ENCODE data around the gene CNTLN.
"Not testable (repeated sequence)": the region's sequence is repeated elsewhere in the genome, so short reads cannot be mapped to it uniquely, and the experiment has no call there.

CNTLN gene

DNA sequence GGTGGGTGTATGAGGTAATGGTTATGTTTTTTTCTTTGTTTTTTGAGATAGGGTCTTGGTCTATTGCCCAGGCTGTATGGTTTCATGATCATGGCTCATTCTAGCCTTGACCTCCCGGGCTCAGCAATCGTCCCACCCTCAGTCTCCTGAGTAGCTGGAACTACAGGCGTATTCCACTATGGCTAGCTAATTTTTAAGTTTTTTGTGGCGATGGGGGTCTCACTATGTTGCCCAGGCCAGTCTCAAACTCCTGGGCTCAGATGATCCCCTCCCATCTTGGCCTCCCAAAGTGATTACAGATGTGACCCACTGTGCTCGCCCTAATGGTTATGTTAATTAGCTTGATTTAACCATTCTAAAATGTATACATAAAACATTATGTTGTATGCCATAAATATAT, 5.6 kb downstream of the CNTLN start:
- H3K4me1 Mint-ChIP-seq, result no peaks in the 10 kb centered on the region
- ATAC-seq, result no peak
- H3K4me3 Mint-ChIP-seq, result no peak overlapping the region
- no peak overlapping the region for H3K27ac Mint-ChIP-seq
- H3K9me3 Mint-ChIP-seq, result peaks cover 4% of the 10 kb centered on the region
- H3K36me3 Mint-ChIP-seq, result no peaks in the 10 kb centered on the region
- H3K27me3 Mint-ChIP-seq, result no peaks in the 10 kb centered on the region

DNA sequence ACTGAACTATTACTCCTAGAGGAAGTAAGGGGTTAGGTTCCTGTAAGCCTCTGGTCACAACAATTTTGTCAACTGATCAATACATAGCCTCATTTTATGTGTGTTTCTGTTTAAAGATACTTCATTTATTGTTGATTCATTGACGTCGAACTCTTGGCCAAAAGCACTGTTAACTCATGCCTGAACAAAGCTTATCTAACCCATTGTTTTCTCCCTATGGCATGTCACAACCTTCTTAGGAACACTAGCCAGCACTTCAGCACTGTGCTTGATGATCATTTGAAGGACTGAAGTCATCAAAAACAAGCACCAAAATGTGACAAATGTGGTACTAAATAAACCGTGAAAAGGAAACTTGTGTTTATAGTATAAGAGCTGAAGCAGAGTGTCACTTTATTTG, 13.5 kb downstream of the CNTLN start:
- Mint-ChIP-seq H3K27ac (no peak overlapping the region), H3K9me3 (peaks cover 6% of the 10 kb centered on the region), H3K4me1 (no peaks in the 10 kb centered on the region), H3K4me3 (no peak overlapping the region), H3K27me3 (no peaks in the 10 kb centered on the region), H3K36me3 (no peaks in the 10 kb centered on the region)
- ATAC-seq, result no peak

DNA sequence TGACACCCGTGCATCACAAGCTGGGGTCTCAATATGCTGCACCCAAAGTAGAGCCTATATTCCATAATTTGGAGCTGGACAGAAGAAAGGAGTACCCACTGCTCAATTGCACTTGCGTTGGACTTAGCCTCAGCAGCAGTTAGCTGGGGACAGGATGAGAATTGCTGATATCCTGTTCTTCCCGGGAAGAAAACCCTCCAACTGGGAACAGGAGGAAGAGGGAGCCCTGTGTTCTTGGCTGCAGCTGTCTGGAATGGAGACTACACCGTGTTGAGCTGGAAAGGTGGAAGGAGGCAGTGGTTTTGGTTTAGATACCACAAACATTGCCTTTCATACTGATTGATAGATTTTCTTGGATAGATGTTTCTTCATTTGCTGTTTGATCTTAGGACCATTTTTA, 24.6 kb downstream of the CNTLN start:
- no peak for ATAC-seq
- Mint-ChIP-seq H3K4me1 (no peaks in the 10 kb centered on the region), H3K27me3 (no peaks in the 10 kb centered on the region), H3K4me3 (no peak overlapping the region), H3K36me3 (no peaks in the 10 kb centered on the region), H3K9me3 (no peaks in the 10 kb centered on the region), H3K27ac (no peak overlapping the region)

DNA sequence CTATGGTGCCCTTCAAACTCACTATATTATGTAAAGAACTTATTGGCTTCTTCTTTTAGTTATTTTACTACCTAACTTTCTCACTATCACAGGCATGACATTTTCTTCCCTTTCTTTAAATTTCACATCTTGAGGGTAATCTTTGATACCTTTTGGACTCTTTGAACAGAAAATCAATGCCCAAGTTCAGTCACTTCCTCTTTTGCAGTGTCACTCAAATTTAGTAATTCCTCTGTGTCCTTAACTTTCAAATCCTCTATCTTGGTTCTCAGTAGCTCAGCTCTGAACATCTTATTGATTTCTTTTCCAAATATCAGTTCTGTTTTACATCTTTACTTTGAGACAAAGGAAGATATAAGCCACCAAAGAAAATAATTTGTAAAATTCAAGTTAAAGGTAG, 25.5 kb downstream of the CNTLN start:
- Mint-ChIP-seq H3K9me3 (no peaks in the 10 kb centered on the region), H3K4me1 (no peaks in the 10 kb centered on the region), H3K36me3 (no peaks in the 10 kb centered on the region), H3K27me3 (no peaks in the 10 kb centered on the region), H3K27ac (no peak overlapping the region), H3K4me3 (no peak overlapping the region)
- no peak for ATAC-seq

DNA sequence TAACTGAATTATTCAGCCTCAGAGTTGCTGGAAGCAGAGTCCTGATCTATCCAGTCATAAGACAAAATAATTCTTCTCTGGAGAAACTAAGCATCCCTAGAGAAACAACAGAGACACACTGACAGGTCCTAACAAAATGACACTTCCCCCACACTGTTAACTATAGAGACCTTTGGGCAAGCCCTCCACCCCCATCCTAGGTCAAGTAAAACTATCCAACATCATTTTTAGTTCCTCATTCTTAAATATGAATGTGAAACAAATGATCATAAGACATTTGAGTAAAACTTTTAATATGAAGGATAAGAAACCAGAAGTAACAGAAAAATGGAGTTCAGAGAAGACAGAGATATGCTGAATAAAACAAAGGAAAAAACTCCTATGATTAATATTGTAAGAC, 30.9 kb downstream of the CNTLN start:
- no peaks in the 10 kb centered on the region for H3K4me1 Mint-ChIP-seq
- H3K27me3 Mint-ChIP-seq, result no peaks in the 10 kb centered on the region
- H3K36me3 Mint-ChIP-seq, result no peaks in the 10 kb centered on the region
- no peak overlapping the region for H3K4me3 Mint-ChIP-seq
- H3K9me3 Mint-ChIP-seq, result peaks cover 2% of the 10 kb centered on the region
- no peak overlapping the region for H3K27ac Mint-ChIP-seq
- ATAC-seq, result no peak

DNA sequence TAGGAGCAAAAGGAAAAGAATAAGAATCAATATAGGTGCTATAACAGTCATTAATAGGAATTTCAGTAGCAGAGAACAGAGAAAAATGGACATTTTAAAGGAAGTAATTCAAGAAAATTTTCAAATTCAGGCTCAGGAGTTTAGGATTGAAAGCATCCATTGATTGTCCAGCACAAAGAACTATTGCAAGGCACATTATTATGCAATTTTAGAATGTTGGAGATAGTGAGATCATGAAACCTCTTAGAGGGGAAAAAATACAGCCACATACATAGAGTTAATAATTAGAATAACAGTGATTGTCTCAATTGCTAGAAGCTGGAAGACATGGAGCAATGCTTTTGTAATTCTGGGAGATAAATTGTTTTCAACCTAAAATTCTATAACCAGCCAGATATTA, 31.5 kb downstream of the CNTLN start:
- no peak for ATAC-seq
- H3K27me3 Mint-ChIP-seq, result no peaks in the 10 kb centered on the region
- no peak overlapping the region for H3K27ac Mint-ChIP-seq
- no peak overlapping the region for H3K4me3 Mint-ChIP-seq
- H3K4me1 Mint-ChIP-seq, result no peaks in the 10 kb centered on the region
- H3K36me3 Mint-ChIP-seq, result no peaks in the 10 kb centered on the region
- peaks cover 5% of the 10 kb centered on the region for H3K9me3 Mint-ChIP-seq

DNA sequence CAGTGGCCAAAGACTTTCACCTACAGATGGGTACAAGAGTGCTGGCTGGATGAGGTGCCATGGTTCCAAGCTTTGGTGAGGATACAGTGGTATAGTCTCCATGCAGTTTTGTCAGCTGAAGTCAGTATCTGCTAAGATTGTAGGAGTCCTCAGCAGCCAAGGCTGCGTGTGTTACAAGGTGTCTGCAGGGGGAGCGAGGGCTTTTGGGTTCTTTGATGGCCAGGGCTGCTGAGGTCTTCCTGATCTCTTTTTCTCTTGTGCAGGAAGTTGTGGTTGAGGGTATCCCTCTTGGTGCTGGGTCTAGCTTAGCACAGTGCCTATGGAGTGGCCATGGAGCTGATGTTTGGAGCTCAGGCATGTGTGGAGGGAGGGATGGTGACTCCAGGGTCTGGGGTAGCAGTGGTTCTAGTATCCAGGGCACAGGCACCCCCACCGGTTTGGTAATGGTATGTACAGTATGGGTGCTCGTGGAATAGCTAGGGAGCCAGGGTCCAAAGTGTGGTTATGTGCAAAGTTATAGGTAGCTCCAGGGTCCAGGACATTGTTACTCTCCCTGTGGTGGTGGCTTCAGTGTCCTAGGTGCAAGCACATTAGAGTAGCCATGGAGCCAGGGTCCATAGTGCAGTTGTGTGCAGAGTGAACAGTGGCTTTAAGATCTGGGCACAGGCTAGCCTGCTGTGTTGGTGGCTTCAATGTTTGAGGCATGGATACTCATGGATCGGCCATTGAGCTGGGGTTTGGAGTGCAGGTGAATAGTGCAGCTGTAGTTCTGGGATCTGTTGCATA, 36.7 kb downstream of the CNTLN start:
- H3K27ac Mint-ChIP-seq, result no peak overlapping the region
- peak; percentile 36 for ATAC-seq
- H3K4me3 Mint-ChIP-seq, result no peak overlapping the region
- H3K36me3 Mint-ChIP-seq, result no peaks in the 10 kb centered on the region
- peaks cover 6% of the 10 kb centered on the region for H3K9me3 Mint-ChIP-seq
- H3K4me1 Mint-ChIP-seq, result no peaks in the 10 kb centered on the region
- no peaks in the 10 kb centered on the region for H3K27me3 Mint-ChIP-seq

DNA sequence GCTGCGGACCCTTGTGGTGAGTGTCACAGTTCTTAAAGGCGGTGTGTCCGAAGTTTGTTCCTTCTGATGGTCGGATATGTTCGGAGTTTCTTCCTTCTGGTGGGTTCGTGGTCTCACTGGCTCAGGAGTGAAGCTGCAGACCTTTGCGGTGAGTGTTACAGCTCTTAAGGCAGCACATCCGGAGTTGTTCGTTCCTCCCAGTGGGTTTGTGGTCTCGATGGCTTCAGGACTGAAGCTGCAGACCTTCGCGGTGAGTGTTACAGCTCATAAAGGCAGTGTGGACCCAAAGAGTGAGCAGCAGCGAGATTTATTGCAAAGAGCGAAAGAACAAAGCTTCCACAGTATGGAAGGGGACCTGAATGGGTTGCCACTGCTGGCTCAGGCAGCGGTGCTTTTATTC, 42.7 kb downstream of the CNTLN start:
- not testable (repeated sequence) for H3K9me3 Mint-ChIP-seq, H3K4me1 Mint-ChIP-seq, H3K36me3 Mint-ChIP-seq, ATAC-seq, H3K27ac Mint-ChIP-seq, H3K27me3 Mint-ChIP-seq, H3K4me3 Mint-ChIP-seq

DNA sequence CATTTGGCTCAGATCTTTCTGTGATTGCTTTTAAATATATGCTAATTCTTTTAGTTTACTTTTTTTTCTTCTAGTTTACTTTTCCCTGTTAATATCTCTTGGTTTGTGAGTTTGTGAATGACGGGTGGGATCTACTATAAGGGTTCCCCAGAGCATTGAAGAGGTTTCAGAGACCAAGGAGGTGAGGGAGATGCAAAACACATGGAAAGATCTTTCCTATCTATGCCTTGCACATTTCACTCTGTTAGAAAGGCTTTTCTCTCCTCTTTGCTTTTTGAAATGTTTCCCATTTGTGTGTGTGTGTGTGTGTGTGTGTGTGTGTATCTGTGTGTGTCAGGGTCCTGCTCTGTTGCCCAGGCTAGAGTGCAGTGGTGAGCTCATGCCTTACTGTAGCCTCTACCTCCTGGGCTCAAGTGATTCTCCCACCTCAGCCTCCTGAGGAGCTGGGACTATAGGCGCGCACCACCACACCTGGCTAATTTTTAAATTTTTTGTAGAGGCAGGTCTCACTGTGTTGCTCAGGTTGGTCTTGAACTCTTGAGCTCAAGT, 50.7 kb downstream of the CNTLN start:
- H3K4me1 Mint-ChIP-seq, result no peaks in the 10 kb centered on the region
- no peak for ATAC-seq
- H3K9me3 Mint-ChIP-seq, result peaks cover 2% of the 10 kb centered on the region
- H3K27ac Mint-ChIP-seq, result no peak overlapping the region
- H3K4me3 Mint-ChIP-seq, result no peak overlapping the region
- H3K36me3 Mint-ChIP-seq, result no peaks in the 10 kb centered on the region
- no peaks in the 10 kb centered on the region for H3K27me3 Mint-ChIP-seq

DNA sequence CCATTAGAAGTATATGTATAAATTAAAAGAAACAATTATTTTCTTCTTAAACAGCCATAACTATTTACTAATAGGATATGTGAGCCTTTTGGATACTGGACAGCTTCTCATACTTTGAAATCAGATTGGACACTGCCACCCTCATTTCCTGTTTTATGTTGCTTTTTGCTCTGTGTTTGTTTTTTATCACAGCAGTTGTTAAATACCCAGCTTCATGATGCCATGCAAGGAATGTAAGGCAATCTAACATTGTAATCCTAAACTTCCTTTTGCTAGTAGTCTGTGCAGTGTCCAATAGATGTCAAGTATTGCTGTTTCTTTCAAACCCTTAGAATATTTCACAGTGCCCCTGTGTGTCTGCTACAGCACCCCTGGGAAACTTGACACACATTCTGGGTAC, 56.2 kb downstream of the CNTLN start:
- H3K27me3 Mint-ChIP-seq, result no peaks in the 10 kb centered on the region
- H3K27ac Mint-ChIP-seq, result no peak overlapping the region
- no peak for ATAC-seq
- H3K9me3 Mint-ChIP-seq, result peaks cover 4% of the 10 kb centered on the region
- no peaks in the 10 kb centered on the region for H3K4me1 Mint-ChIP-seq
- H3K36me3 Mint-ChIP-seq, result no peaks in the 10 kb centered on the region
- H3K4me3 Mint-ChIP-seq, result no peak overlapping the region

DNA sequence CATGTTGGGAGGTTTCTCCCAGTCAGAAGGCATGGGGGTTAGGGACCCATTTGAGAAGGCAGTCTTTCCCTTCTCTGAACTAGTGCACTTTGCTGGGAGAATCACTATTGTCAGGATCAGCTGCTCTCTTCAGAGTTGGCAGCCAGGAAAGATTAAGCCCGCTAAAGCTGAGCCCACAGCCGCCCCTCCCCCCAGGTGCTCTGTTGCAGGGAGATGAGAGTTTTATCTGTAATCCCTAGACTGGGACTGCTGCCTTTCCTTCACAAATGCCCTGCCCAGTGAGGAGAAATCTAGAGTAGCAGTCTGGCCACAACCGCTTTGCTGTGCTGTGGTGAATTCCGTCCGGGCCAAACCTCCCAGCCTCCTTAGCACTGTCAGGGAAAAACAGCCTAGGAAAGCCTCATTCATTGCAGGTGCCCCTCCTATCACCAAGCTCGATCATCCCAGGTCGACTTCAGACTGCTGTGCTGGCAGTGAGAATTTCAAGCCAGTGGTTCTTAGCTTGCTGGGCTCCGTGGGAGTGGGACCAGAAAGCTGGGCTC, 69.8 kb downstream of the CNTLN start:
- no peaks in the 10 kb centered on the region for H3K4me1 Mint-ChIP-seq
- no peak overlapping the region for H3K4me3 Mint-ChIP-seq
- no peak for ATAC-seq
- H3K9me3 Mint-ChIP-seq, result peaks cover 26% of the 10 kb centered on the region
- H3K36me3 Mint-ChIP-seq, result no peaks in the 10 kb centered on the region
- no peaks in the 10 kb centered on the region for H3K27me3 Mint-ChIP-seq
- H3K27ac Mint-ChIP-seq, result no peak overlapping the region

DNA sequence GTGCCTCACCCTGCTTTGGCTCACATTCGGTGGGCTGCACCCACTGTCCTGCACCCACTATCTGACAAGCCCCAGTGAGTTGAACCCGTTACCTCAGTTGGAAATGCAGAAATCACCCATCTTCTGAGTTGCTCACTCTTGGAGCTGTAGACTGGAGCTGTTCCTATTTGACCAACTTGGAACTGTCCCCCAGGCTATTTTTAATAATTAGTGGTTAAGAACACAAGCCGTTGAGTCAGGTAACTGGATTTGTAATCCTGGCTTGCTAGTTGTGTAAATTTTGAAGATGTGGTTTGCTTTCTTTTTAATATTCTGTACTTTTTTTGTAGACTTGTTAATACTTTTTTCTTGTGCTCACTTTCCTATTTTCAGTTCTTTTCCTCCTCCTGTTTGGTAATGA, 81.2 kb downstream of the CNTLN start:
- ATAC-seq, result no peak
- H3K27ac Mint-ChIP-seq, result no peak overlapping the region

DNA sequence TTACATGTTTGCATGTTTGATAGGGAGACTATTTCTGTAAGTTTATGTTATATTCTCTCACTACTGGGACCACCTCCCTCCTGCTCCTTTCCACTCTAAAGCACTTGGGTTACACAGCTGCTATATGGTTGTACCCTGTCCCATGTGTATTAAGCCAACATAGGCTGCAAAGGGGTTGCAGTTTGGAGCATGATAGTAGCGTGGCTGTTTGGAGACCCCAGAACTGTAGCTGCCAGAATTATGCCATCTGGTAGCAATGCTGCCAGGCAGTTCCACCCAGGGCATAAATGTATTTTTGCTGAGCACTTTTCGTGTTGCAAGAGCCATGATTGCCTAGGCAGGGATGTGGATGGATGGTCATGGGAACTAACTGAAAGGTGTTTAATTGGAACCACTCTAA, 81.8 kb downstream of the CNTLN start:
- peaks cover 12% of the 10 kb centered on the region for H3K9me3 Mint-ChIP-seq
- no peaks in the 10 kb centered on the region for H3K4me1 Mint-ChIP-seq
- H3K4me3 Mint-ChIP-seq, result no peak overlapping the region
- no peaks in the 10 kb centered on the region for H3K36me3 Mint-ChIP-seq
- H3K27me3 Mint-ChIP-seq, result no peaks in the 10 kb centered on the region
- ATAC-seq, result no peak
- no peak overlapping the region for H3K27ac Mint-ChIP-seq

More for the DNA sequence above, 81.2 kb downstream of the CNTLN start:
- H3K4me1 Mint-ChIP-seq, result no peaks in the 10 kb centered on the region
- no peaks in the 10 kb centered on the region for H3K36me3 Mint-ChIP-seq
- peaks cover 15% of the 10 kb centered on the region for H3K9me3 Mint-ChIP-seq
- no peaks in the 10 kb centered on the region for H3K27me3 Mint-ChIP-seq
- no peak overlapping the region for H3K4me3 Mint-ChIP-seq

DNA sequence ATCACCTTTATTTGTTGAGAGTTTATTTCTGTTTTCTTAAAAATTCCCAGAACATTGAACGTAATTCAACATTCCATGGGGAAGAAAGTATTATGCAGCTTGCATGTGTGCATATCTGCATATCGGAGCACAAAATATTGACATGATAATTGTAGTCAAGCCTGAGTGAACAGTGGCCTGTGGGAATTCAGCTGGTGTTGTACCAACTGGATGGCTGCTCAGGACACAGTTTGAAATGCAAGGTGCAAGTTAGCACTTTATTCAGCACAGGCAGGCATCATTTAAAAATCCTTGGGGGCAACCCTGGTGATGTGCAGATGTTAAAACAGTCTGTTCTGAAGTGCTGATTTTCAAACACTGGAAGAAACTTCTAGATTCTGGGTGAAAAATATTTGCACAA, 82.4 kb downstream of the CNTLN start:
- H3K4me1 Mint-ChIP-seq, result no peaks in the 10 kb centered on the region
- no peak overlapping the region for H3K4me3 Mint-ChIP-seq
- H3K27ac Mint-ChIP-seq, result no peak overlapping the region
- ATAC-seq, result no peak
- H3K36me3 Mint-ChIP-seq, result no peaks in the 10 kb centered on the region
- peaks cover 12% of the 10 kb centered on the region for H3K9me3 Mint-ChIP-seq
- no peaks in the 10 kb centered on the region for H3K27me3 Mint-ChIP-seq

DNA sequence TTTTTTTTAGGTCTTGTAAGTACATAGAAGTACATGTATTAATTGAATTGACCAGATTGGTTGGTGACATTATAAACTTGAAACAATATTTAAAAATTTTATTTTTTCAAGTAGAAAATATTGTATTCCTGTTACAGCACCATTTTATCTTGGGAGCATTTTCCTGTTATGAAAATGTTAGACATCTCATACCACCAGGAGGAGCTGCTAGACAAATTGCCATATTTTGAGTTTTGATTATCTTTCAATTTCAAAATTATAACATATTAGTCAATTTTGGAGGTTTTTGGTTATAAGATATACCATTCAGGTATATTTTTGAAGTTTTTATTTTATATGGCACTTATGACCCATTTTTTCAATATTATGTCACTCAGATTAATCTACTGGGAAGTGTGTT, 84.4 kb downstream of the CNTLN start:
- H3K9me3 Mint-ChIP-seq, result peaks cover 4% of the 10 kb centered on the region
- H3K36me3 Mint-ChIP-seq, result no peaks in the 10 kb centered on the region

DNA sequence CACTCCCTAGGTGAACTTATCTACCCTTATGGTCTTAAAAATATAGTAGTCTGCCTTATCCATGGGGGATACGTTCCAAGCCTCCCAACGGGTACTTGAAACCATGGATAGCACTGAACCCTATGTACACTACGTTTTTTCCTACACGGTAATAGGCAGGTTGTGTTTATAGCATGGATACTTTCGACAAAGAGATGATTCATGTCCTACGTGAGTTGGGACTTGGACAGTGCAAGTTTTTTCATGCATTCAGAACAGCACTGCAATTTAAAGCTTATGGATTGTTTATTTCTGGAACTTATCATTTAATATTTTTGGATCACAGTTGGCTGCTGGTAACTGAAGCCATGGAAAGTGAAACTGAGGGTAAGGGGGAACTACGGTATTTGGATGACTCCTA, 88.1 kb downstream of the CNTLN start:
- no peaks in the 10 kb centered on the region for H3K9me3 Mint-ChIP-seq
- H3K27ac Mint-ChIP-seq, result no peak overlapping the region
- no peaks in the 10 kb centered on the region for H3K36me3 Mint-ChIP-seq
- H3K27me3 Mint-ChIP-seq, result no peaks in the 10 kb centered on the region
- H3K4me1 Mint-ChIP-seq, result no peaks in the 10 kb centered on the region
- ATAC-seq, result no peak
- H3K4me3 Mint-ChIP-seq, result no peak overlapping the region

More for the DNA sequence above, 84.4 kb downstream of the CNTLN start:
- Mint-ChIP-seq H3K4me1 (no peaks in the 10 kb centered on the region), H3K4me3 (no peak overlapping the region), H3K27me3 (no peaks in the 10 kb centered on the region), H3K27ac (no peak overlapping the region)
- ATAC-seq, result no peak

Data from stimulated activated memory B cell treated with anti-CD40 and anti-IgM and Interleukin-4, amounts not matched to agents 10 μg/mL and 1 μg/mL and 100 μg/mL, for 72 hours (primary cell).